HL-60 (cell line): Measurements from ENCODE around the gene ADCY3.

Experiments used
- CTCF ChIP-seq: IDR thresholded peaks from one replicate; pipeline ENCODE4 v1.5.1; 2011; ENCODE audit warnings: low read length, control low read depth, inconsistent platforms; ENCODE audit not compliant: insufficient read depth
- GABPA ChIP-seq: IDR thresholded peaks from 2 replicates; pipeline ENCODE4 v1.6.1; 2012; ENCODE audit warnings: low read depth
- POLR2AphosphoS5 ChIP-seq: IDR thresholded peaks from 2 replicates; pipeline ENCODE4 v1.6.1; 2012; ENCODE audit warnings: low read depth

- TF ChIP-seq CTCF = no peak
- no peak for TF ChIP-seq GABPA
- no peak for TF ChIP-seq POLR2AphosphoS5
Observed at GRCh38 chr2:24961903-24962302, 41.9 kb upstream of the ADCY3 start.
